GM08714 (cell line): Measurements from ENCODE around the gene GPC3.

Experiments used
- H3K4me3 ChIP-seq: fragments of 200-500 bp; sonication (Bioruptor generic); 2 replicates; pipeline ENCODE4 v1.5.1; 2014; ENCODE audit warnings: mild to moderate bottlenecking, low read length, inconsistent platforms
- ZNF274 ChIP-seq: IDR thresholded peaks from 2 replicates; pipeline ENCODE4 v1.6.1; 2012; ENCODE audit warnings: mild to moderate bottlenecking, low read depth, low read length

The GPC3 gene

GRCh38 chrX:133661962-133662839 lies 323.2 kb downstream of the GPC3 start:
- H3K4me3 ChIP-seq: no peak overlapping the region
- TF ChIP-seq ZNF274: no peak

GRCh38 chrX:133660281-133660680 lies 325.1 kb downstream of the GPC3 start:
- no peak overlapping the region for H3K4me3 ChIP-seq
- TF ChIP-seq ZNF274: no peak

GRCh38 chrX:133658293-133658911 lies 327.0 kb downstream of the GPC3 start:
- no peak for TF ChIP-seq ZNF274
- H3K4me3 ChIP-seq: no peak overlapping the region

- no peak overlapping the region for H3K4me3 ChIP-seq
- TF ChIP-seq ZNF274: no peak
Observed at GRCh38 chrX:133655275-133656265, 329.8 kb downstream of the GPC3 start.

GRCh38 chrX:133654811-133655210 lies 330.6 kb downstream of the GPC3 start:
- H3K4me3 ChIP-seq: no peak overlapping the region
- no peak for TF ChIP-seq ZNF274

GRCh38 chrX:133653358-133653757 lies 332.0 kb downstream of the GPC3 start:
- no peak overlapping the region for H3K4me3 ChIP-seq
- no peak for TF ChIP-seq ZNF274

- no peak overlapping the region for H3K4me3 ChIP-seq
- TF ChIP-seq ZNF274: no peak
Observed at GRCh38 chrX:133652185-133652584, 333.2 kb downstream of the GPC3 start.

GRCh38 chrX:133650239-133650638 lies 335.2 kb downstream of the GPC3 start:
- H3K4me3 ChIP-seq: no peak overlapping the region
- no peak for TF ChIP-seq ZNF274

- H3K4me3 ChIP-seq: no peak overlapping the region
- TF ChIP-seq ZNF274: no peak
Observed at GRCh38 chrX:133649651-133650050, 335.7 kb downstream of the GPC3 start.

- H3K4me3 ChIP-seq: no peak overlapping the region
- no peak for TF ChIP-seq ZNF274
Observed at GRCh38 chrX:133648594-133648993, 336.8 kb downstream of the GPC3 start.

GRCh38 chrX:133646719-133647116 lies 338.7 kb downstream of the GPC3 start:
- no peak for TF ChIP-seq ZNF274

GRCh38 chrX:133645977-133646718 lies 339.2 kb downstream of the GPC3 start:
- no peak for TF ChIP-seq ZNF274
- no peak overlapping the region for H3K4me3 ChIP-seq

More at GRCh38 chrX:133646719-133647116, 338.7 kb downstream of the GPC3 start:
- H3K4me3 ChIP-seq: no peak overlapping the region

GRCh38 chrX:133645256-133645655 lies 340.1 kb downstream of the GPC3 start:
- TF ChIP-seq ZNF274: no peak
- no peak overlapping the region for H3K4me3 ChIP-seq
